Cardiac septum (tissue), 1 donor: ENCODE results near the gene ZNF622. TPM values are rescaled to one million over a fixed set of nuclear protein-coding genes. Genes with fewer than 3 reads are reported as not detected.

Experiments
- total RNA-seq: library from RNA; stranded (reverse); fragmentation: NEBNext Ultra II Directional; extraction: Animal tissue kit (Norgen Biotek cat#: 25700); gene quantifications from one replicate; pipeline ENCODE4 v1.2.1, GENCODE V29; 2021
- donor health status: DM: no; HTN: no; CAD: no.

ZNF622 gene
- total RNA-seq, 1 donor from 2014 or later: 49.0 TPM

Other genes starting within 250 kb of the ZNF622 start
- gene RETREG1, start 151.2 kb upstream of the ZNF622 start, total RNA-seq: 105 TPM